PC-3 (cell line): ENCODE measurements around the gene IRAK3. TPM values are rescaled to one million over a fixed set of nuclear protein-coding genes. Genes with fewer than 3 reads are reported as not detected.

Experiments
- ATAC-seq: fragments of 200-7000 bp; cut with Tn5 transposase; 2 replicates; pipeline ENCODE4 v1.9.1; 2020; ENCODE audit warnings: mild to moderate bottlenecking, moderate library complexity
- BruUV-seq: library from RNA; stranded (reverse); fragments of 400-500 nt; replicated peaks from 2 replicates; lab custom pipeline; 2021; lab: Mats Ljungman, UMichigan
- CTCF ChIA-PET: fragments of 300-600 bp; sonication (Branson Sonifier 250); formaldehyde crosslinking; loops from one replicate; lab custom pipeline; 2022; ENCODE audit warnings: antibody characterized with exemption; lab: Charles Lee
- POLR2A ChIA-PET: fragments of 300-600 bp; sonication (Branson Sonifier 250); formaldehyde crosslinking; loops from one replicate; lab custom pipeline; 2022; ENCODE audit warnings: antibody characterized with exemption; ENCODE audit not compliant: unreplicated experiment; lab: Charles Lee
- DNase-seq: peaks from one replicate; pipeline ENCODE4 v3.0.0-alpha.2; 2015
- H2AFZ ChIP-seq: fragments of 300-600 bp; sonication (generic); 2 replicates; pipeline ENCODE4 v1.6.0; 2016; ENCODE audit warnings: antibody characterized with exemption, low read length
- H3F3A ChIP-seq: fragments of 300-600 bp; sonication (generic); one replicate; pipeline ENCODE4 v1.6.0; 2017; ENCODE audit warnings: antibody characterized with exemption, low read length, control low read depth, mild to moderate bottlenecking; ENCODE audit not compliant: unreplicated experiment
- H3K27ac ChIP-seq: fragments of 300-600 bp; sonication (generic); 2 replicates; pipeline ENCODE4 v1.5.1; 2016; ENCODE audit warnings: mild to moderate bottlenecking, low read length
- H3K27me3 ChIP-seq: fragments of 300-600 bp; sonication (generic); 2 replicates; pipeline ENCODE4 v1.6.1; 2016; ENCODE audit warnings: low read length, mixed read lengths
- H3K36me3 ChIP-seq: fragments of 300-600 bp; sonication (generic); 2 replicates; pipeline ENCODE4 v1.6.1; 2016; ENCODE audit warnings: low read depth, mixed run types, low read length, mixed read lengths
- H3K4me1 ChIP-seq: fragments of 300-600 bp; sonication (generic); 2 replicates; pipeline ENCODE4 v1.5.1; 2016; ENCODE audit warnings: low read length; ENCODE audit not compliant: insufficient read depth
- H3K4me2 ChIP-seq: fragments of 300-600 bp; sonication (generic); 2 replicates; pipeline ENCODE4 v1.6.0; 2016; ENCODE audit warnings: low read length
- H3K4me3 ChIP-seq: fragments of 300-600 bp; sonication (generic); 2 replicates; pipeline ENCODE4 v1.5.1; 2016; ENCODE audit warnings: mild to moderate bottlenecking, low read length, mixed read lengths
- H3K79me2 ChIP-seq: fragments of 300-600 bp; sonication (generic); 2 replicates; pipeline ENCODE4 v1.6.1; 2017; ENCODE audit warnings: low read length, mixed read lengths
- H3K9ac ChIP-seq: fragments of 300-600 bp; sonication (generic); 2 replicates; pipeline ENCODE4 v1.6.0; 2016; ENCODE audit warnings: mild to moderate bottlenecking, low read length
- H3K9me2 ChIP-seq: fragments of 300-600 bp; sonication (generic); replicated peaks from 2 replicates; pipeline ENCODE4 v1.6.1; 2016; ENCODE audit warnings: mixed run types, low read length, mixed read lengths
- H3K9me3 ChIP-seq: fragments of 300-600 bp; sonication (generic); 2 replicates; pipeline ENCODE4 v1.6.1; 2016; ENCODE audit warnings: low read length, mixed read lengths
- H4K20me1 ChIP-seq: fragments of 300-600 bp; sonication (generic); 2 replicates; pipeline ENCODE4 v1.6.1; 2016; ENCODE audit warnings: low read length, mixed read lengths
- EZH2 ChIP-seq: fragments of 300-600 bp; sonication (generic); IDR thresholded peaks from one replicate; pipeline ENCODE4 v1.6.1; 2017; ENCODE audit warnings: antibody characterized with exemption, mild to moderate bottlenecking, low read length; ENCODE audit not compliant: unreplicated experiment
- EZH2phosphoT487 ChIP-seq: fragments of 300-600 bp; sonication (generic); IDR thresholded peaks from 2 replicates; pipeline ENCODE4 v1.6.1; 2018; ENCODE audit warnings: mild to moderate bottlenecking, antibody characterized with exemption, low read length, borderline replicate concordance
- intact Hi-C: fragments of 100-400 bp; cut with micrococcal nuclease; formaldehyde crosslinking; loops from 2 replicates; pipeline ENCODE4 v1.9.0; 2023
- total RNA-seq: library from RNA; depleted of rRNA; stranded (reverse); fragments of >200 nt; gene quantifications from 2 replicates; pipeline ENCODE4 v1.2.3, GENCODE V29; 2014
- TF ChIP-seq, protein P1 (sequence below): fragments of 300-600 bp; sonication (generic); conservative IDR thresholded peaks from 2 replicates; pipeline ENCODE4 v1.5.1; 2017; ENCODE audit warnings: antibody characterized with exemption, low read depth, mild to moderate bottlenecking, low read length

Gene IRAK3
- total RNA-seq, 1 experiment from 2014 or later, result not detected

DNA sequence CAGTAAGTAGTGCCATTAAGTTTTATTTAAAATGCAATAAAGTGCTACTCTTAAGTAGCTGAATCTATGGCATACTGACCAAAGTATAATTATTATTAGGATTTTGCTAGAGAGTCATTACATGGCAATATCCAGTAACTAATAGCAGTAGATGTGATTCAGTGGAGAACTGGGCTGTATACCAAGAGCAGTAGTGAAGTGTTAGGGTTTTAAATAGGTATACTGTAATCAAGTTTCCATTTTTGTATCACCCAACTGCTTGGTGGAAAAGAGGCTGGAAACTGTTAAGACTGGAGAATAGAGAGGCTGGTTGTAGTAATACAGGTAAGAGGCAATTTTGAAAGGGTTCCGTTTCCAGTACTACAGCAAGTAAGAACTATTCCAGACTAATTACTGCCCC lies 45.1 kb upstream of the IRAK3 start:
- peaks cover 39% of the 10 kb centered on the region for H3K36me3 ChIP-seq

DNA sequence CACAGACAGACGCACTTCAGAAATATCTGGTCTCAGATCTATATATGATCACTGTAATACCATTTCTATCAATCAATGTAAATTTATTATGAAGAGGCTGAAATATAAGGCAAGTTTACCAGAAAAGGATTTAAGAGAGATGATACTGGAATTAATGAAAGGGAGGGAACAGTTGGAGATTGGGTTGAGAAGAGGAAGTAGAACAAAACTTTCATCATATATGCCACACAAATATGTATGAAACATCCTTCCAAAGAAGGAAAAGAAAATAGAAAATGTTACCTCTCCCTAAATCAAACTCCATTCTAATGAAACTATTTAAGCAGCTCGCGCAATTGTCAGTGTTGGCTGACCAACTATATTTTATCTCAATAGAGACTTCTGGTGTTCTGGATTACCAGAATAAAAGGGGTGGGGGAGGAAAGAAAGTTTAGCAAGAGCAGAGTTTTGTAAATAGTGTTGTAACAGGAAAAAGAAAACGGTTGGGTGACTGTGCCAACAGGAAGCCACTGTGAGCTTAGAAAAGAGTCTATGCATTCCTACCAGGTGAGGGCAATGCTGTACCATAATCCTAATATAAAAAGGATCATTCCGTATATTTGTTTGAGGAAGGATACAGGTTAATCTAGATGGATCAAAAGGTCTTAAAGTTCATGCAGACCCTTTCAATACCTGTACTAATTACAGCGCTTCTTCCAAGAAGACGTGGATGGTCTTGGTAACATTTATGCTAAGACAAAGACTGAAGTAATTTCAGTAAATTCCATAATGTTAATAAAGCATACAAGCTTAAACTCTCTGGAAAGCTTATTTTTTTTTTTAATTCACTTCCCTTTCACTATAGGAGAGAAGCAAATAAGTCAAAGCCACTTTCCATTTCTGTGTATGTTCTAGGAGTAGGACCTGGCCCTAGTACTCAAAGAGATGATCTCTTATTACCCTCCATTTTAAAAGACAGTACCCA lies 43.9 kb upstream of the IRAK3 start:
- H3K27ac ChIP-seq, result 0 out of 2 replicates have a peak overlapping the region, but pooled peaks have one; percentile 19
- intact Hi-C loops, result loop anchor here (1.0 to 10.0 kb wide), 4 partner anchors 130 to 550 kb away; partner anchors contain the start of gene HELB
- no TSS peak for BruUV-seq
- DNase-seq (peak; percentile 91), ATAC-seq (peak; percentile 89)
- 0 out of 2 replicates have a peak, but pooled peaks cover 7% of the 10 kb centered on the region for H3K9me3 ChIP-seq
- H3K9me2 ChIP-seq, result no peaks in the 10 kb centered on the region
- H3K9ac ChIP-seq, result no peak overlapping the region
- H2AFZ ChIP-seq, result 0 out of 2 replicates have a peak overlapping the region, but pooled peaks have one; percentile 32
- H3K4me3 ChIP-seq, result peak overlapping the region; percentile 17; the same call in 1 of the 2 replicates
- POLR2A ChIA-PET, result interaction anchor here (0.8 to 1.0 kb wide), 2 partner anchors 24 to 158 kb away, joined by 3 to 6 read pairs; partner anchors contain the start of gene HELB
- H3K36me3 ChIP-seq, result peaks cover 28% of the 10 kb centered on the region
- TF ChIP-seq, protein P1, sequence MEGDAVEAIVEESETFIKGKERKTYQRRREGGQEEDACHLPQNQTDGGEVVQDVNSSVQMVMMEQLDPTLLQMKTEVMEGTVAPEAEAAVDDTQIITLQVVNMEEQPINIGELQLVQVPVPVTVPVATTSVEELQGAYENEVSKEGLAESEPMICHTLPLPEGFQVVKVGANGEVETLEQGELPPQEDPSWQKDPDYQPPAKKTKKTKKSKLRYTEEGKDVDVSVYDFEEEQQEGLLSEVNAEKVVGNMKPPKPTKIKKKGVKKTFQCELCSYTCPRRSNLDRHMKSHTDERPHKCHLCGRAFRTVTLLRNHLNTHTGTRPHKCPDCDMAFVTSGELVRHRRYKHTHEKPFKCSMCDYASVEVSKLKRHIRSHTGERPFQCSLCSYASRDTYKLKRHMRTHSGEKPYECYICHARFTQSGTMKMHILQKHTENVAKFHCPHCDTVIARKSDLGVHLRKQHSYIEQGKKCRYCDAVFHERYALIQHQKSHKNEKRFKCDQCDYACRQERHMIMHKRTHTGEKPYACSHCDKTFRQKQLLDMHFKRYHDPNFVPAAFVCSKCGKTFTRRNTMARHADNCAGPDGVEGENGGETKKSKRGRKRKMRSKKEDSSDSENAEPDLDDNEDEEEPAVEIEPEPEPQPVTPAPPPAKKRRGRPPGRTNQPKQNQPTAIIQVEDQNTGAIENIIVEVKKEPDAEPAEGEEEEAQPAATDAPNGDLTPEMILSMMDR, result peak; percentile 93
- no peak for TF ChIP-seq EZH2phosphoT487
- no peaks in the 10 kb centered on the region for H3K79me2 ChIP-seq
- CTCF ChIA-PET, result interaction anchor here (0.5 to 1.7 kb wide), 10 partner anchors 13 to 566 kb away, joined by 3 to 12 read pairs (median 4); partner anchors contain the start of gene TMBIM4
- no peaks in the 10 kb centered on the region for H3F3A ChIP-seq
- H3K4me1 ChIP-seq, result peaks cover 12% of the 10 kb centered on the region
- H3K27me3 ChIP-seq, result no peaks in the 10 kb centered on the region
- no peaks in the 10 kb centered on the region for H4K20me1 ChIP-seq
- H3K4me2 ChIP-seq, result peak overlapping the region; percentile 58

More for the DNA sequence above, 45.1 kb upstream of the IRAK3 start:
- H2AFZ ChIP-seq, result no peak overlapping the region
- ChIA-PET POLR2A (no interaction called here), CTCF (no interaction called here)
- peaks cover 12% of the 10 kb centered on the region for H3K4me1 ChIP-seq
- no peaks in the 10 kb centered on the region for H3K79me2 ChIP-seq
- TF ChIP-seq EZH2phosphoT487, result no peak
- no peak for TF ChIP-seq EZH2
- TF ChIP-seq, protein P1, result no peak
- no peak for DNase-seq
- no peak overlapping the region for H3K4me2 ChIP-seq
- no TSS peak for BruUV-seq
- no peaks in the 10 kb centered on the region for H3K9me2 ChIP-seq
- no peak overlapping the region for H3K9ac ChIP-seq
- no peak for ATAC-seq
- no peak overlapping the region for H3K27ac ChIP-seq
- no peaks in the 10 kb centered on the region for H3F3A ChIP-seq
- H4K20me1 ChIP-seq, result no peaks in the 10 kb centered on the region
- 0 out of 2 replicates have a peak, but pooled peaks cover 9% of the 10 kb centered on the region for H3K9me3 ChIP-seq
- H3K27me3 ChIP-seq, result no peaks in the 10 kb centered on the region
- intact Hi-C loops, result loop anchor here (2.0 to 10.0 kb wide), 3 partner anchors 131 to 551 kb away; partner anchors contain the start of gene HELB
- no peak overlapping the region for H3K4me3 ChIP-seq
